BJ (cell line): Measurements from ENCODE around the gene SLX4. TPM values are rescaled to one million over a fixed set of nuclear protein-coding genes. Genes with fewer than 3 reads are reported as not detected.

Source experiments
- CTCF ChIA-PET: fragments of 350-600 bp; formaldehyde crosslinking; extraction: SDS; loops from one replicate; lab custom pipeline; 2021; ENCODE audit warnings: antibody characterized with exemption, inconsistent platforms; lab: Yijun Ruan, JAX
- POLR2A ChIA-PET: fragments of 300-600 bp; sonication (Branson Sonifier 250); formaldehyde crosslinking; extraction: SDS; loops from one replicate; lab custom pipeline; 2021; ENCODE audit warnings: antibody characterized with exemption; lab: Charles Lee
- DNase-seq: peaks from one replicate; pipeline ENCODE4 v3.0.0-alpha.2; 2011; ENCODE audit warnings: low read depth
- H3K27me3 ChIP-seq: 2 replicates; pipeline ENCODE4 v1.6.0; 2011; ENCODE audit warnings: low read length; ENCODE audit not compliant: control insufficient read depth, insufficient read depth
- H3K36me3 ChIP-seq: 2 replicates; pipeline ENCODE4 v1.5.1; 2011; ENCODE audit warnings: low read length; ENCODE audit not compliant: control insufficient read depth, insufficient read depth
- H3K4me3 ChIP-seq: 2 replicates; pipeline ENCODE4 v1.5.1; 2011; ENCODE audit warnings: low read depth, mild to moderate bottlenecking, control low read depth, low read length
- polyA plus RNA-seq: library from polyadenylated mRNA; depleted of rRNA; stranded (reverse); fragments of >200 nt; gene quantifications from 2 replicates; pipeline ENCODE4 v1.2.3, GENCODE V29; 2011
- TF ChIP-seq, protein P1 (sequence below): IDR thresholded peaks from 2 replicates; pipeline ENCODE4 v1.5.1; 2011; ENCODE audit warnings: low read depth, mild to moderate bottlenecking, control low read depth, inconsistent platforms, low read length, moderate library complexity; ENCODE audit not compliant: insufficient read depth

Gene SLX4
- polyA plus RNA-seq, 1 experiment, result 0.92 TPM

DNA sequence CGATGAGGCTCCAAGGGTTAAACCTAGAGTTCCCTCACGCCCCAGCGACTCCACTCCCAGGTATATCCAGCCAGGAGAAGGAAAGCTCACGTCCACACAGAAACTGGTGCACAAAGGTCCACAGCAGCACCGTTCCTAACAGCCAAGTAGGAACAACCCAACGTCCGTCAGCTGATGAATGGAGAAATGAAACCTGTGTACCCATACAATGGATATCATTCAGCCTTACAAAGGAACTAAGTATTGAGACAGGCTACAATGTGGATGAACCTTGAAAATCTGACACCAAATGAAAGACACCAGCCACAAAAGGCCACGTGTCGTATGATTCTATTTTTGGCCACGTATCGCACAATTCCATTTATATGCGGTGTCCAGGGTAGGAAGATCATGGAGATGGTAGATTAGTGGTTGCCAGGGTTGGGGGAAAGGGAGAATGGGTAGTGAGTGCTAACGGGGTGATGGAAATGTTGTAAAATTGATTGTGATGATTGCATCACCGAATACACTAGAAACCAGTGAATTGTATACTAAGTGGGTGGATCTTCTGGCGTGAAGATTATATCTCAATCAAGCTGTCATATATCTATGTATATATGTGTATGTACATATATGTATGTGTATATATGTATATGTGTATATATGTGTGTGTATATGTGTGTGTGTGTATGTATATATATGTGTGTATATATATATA, 64.3 kb downstream of the SLX4 start:
- TF ChIP-seq, protein P1, sequence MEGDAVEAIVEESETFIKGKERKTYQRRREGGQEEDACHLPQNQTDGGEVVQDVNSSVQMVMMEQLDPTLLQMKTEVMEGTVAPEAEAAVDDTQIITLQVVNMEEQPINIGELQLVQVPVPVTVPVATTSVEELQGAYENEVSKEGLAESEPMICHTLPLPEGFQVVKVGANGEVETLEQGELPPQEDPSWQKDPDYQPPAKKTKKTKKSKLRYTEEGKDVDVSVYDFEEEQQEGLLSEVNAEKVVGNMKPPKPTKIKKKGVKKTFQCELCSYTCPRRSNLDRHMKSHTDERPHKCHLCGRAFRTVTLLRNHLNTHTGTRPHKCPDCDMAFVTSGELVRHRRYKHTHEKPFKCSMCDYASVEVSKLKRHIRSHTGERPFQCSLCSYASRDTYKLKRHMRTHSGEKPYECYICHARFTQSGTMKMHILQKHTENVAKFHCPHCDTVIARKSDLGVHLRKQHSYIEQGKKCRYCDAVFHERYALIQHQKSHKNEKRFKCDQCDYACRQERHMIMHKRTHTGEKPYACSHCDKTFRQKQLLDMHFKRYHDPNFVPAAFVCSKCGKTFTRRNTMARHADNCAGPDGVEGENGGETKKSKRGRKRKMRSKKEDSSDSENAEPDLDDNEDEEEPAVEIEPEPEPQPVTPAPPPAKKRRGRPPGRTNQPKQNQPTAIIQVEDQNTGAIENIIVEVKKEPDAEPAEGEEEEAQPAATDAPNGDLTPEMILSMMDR, result no peak

DNA sequence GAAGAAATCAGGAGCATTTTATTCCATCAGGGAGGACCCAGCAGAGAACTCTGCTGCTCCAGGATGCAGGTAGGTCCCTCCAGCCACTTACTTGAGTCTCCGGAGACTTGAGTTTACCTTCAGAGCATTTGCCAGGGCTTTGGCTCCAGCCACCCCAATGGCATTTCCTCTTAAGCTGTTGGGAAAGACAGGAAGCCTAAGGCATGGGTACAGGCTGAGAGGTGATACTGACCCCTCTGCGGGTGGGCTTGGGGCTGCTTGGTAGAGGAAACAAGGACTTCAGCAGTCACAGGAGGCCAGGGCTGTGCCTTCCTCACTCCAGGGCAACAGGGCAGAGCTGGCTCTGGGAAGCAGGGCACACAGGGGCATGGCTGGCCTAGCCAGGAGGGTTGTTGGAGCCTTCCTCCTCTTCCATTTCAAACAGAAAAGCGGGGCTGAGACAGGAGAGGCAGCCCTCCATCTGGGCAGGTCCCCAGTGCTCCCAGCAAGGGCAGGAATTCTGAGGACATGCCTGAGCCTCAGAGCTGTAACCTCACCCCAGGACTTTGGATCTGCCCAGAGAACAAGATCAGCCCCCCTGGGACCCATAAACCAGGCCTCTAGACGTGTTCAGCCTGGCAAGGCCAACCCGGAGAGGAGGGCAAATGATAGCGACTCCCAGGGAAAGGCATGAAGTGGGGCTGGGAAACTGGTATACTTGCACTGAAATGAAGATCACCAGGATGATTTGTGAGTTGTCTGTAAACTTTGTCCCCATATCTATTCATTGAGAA, 68.6 kb downstream of the SLX4 start:
- H3K36me3 ChIP-seq, result peaks cover 2% of the 10 kb centered on the region; the same call in 1 of the 2 replicates
- TF ChIP-seq, protein P1, result no peak
- no peaks in the 10 kb centered on the region; the same call in 1 of the 2 replicates for H3K27me3 ChIP-seq
- POLR2A ChIA-PET, result no interaction called here
- CTCF ChIA-PET, result interaction anchor here (2.4 kb wide), 1 partner anchor 16 kb away, joined by 5 read pairs; no protein-coding TSS in a partner anchor
- DNase-seq, result no peak
- H3K4me3 ChIP-seq, result no peak overlapping the region

More for the DNA sequence above, 64.3 kb downstream of the SLX4 start:
- no peak overlapping the region for H3K4me3 ChIP-seq
- no peaks in the 10 kb centered on the region; the same call in 1 of the 2 replicates for H3K27me3 ChIP-seq
- no peak for DNase-seq
- H3K36me3 ChIP-seq, result no peaks in the 10 kb centered on the region
- ChIA-PET POLR2A (no interaction called here), CTCF (interaction anchor here (1.5 kb wide), 2 partner anchors 11 to 20 kb away, joined by 3 to 6 read pairs; no protein-coding TSS in a partner anchor)

DNA sequence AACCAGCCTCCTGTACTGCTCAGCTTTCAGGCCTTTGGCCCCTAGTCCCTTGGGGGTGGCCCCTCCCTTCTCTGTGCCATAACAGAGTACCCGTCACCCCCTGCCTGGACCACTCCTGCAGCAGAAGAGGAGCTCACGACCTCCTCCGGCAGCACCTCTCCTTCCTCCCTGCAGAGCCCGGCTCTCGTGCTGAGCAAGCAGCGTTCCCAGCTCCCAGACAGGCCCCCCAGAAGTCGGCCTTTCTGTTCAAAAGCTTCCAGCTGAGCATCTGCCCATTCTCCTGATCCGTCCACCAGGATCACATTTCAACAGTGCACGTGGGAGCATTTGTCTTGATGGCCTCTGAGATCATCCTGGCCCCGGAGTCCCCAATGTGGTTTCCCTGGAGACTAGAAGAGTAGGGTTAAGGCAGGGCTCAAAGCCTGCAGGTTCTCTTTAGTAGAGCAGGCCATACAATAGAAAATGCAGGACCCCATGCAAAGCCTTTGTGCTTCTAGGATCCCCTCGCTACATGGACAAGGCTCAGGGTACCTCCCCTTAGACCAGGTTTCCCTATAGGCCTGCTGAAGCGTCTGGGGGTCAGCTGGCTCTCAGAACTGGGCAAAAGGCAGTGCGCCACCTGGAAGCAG, 69.8 kb downstream of the SLX4 start:
- ChIA-PET POLR2A (no interaction called here), CTCF (interaction anchor here (0.5 to 2.4 kb wide), 3 partner anchors 15 to 716 kb away, joined by 3 to 5 read pairs (median 5); no protein-coding TSS in a partner anchor)
- Histone ChIP-seq H3K27me3 (no peaks in the 10 kb centered on the region), H3K4me3 (no peak overlapping the region), H3K36me3 (peaks cover 2% of the 10 kb centered on the region; the same call in 1 of the 2 replicates)
- TF ChIP-seq, protein P1, result no peak
- DNase-seq, result no peak

DNA sequence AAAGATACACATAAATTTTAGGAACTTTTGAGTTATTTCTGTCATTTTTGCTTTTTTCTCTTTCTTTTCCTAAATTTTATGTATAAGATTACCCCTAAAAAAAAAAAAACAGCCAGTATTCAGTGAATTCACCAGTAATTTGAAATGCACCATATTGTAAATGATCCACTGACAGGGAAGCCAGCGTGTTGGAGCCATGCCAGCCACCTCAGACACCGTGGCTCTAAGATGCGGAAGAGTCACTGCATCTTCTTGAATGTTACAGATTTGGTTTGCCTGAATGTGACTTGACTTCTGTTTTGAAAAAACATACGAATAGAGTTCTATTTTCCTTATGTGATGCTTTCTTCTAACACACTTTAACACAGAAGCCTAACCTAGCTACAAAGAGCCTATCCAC, 73.2 kb downstream of the SLX4 start:
- H3K4me3 ChIP-seq, result no peak overlapping the region
- CTCF ChIA-PET, result interaction anchor here (2.5 kb wide), 1 partner anchor 12 kb away, joined by 11 read pairs; no protein-coding TSS in a partner anchor

More for the DNA sequence above, 73.2 kb downstream of the SLX4 start:
- TF ChIP-seq, protein P1, result no peak
- Histone ChIP-seq H3K36me3 (peaks cover 13% of the 10 kb centered on the region), H3K27me3 (no peaks in the 10 kb centered on the region)
- no peak for DNase-seq
- POLR2A ChIA-PET, result no interaction called here
